ENCODE results near the gene PI4K2B.

The PI4K2B gene

GRCh38 chr4:25308306-25308705 lies 74.5 kb downstream of the PI4K2B start:
- no peak overlapping the region for H3K4me2 ChIP-seq (ENCODE audit: low read depth, low read length, poor library complexity, severe bottlenecking)
- no peaks in the 10 kb centered on the region for H3K9me2 ChIP-seq (replicated peaks; ENCODE audit: low read depth, low read length)
- H3K9me3 ChIP-seq (ENCODE audit: insufficient read depth, low read depth, low read length) = no peaks in the 10 kb centered on the region
- no peak overlapping the region for H3K9ac ChIP-seq (ENCODE audit: low read depth, low read length, poor library complexity, severe bottlenecking)
- H3F3A ChIP-seq (ENCODE audit: low read depth) = peaks cover 9% of the 10 kb centered on the region
- H2AFZ ChIP-seq (ENCODE audit: low read length) = no peak overlapping the region
- no peaks in the 10 kb centered on the region for H4K20me1 ChIP-seq (ENCODE audit: insufficient read depth, low read length, poor library complexity, severe bottlenecking)
- TF ChIP-seq EZH2phosphoT487 (IDR thresholded peaks at IDR 0.05; ENCODE audit: borderline replicate concordance) (no peak), CTCF (conservative IDR thresholded peaks at IDR 0.05; ENCODE audit: low read length) (no peak)
- H3K79me2 ChIP-seq (ENCODE audit: insufficient read depth, low read length) = peaks cover 5% of the 10 kb centered on the region
- no peaks in the 10 kb centered on the region for H3K27me3 ChIP-seq (ENCODE audit: insufficient read depth, low read length, poor library complexity, severe bottlenecking)
- H3K4me1 ChIP-seq (ENCODE audit: insufficient read depth, low read length, poor library complexity, severe bottlenecking) = peaks cover 19% of the 10 kb centered on the region
- H3K36me3 ChIP-seq (ENCODE audit: insufficient read depth, low read length) = no peaks in the 10 kb centered on the region
- no peak overlapping the region for H3K4me3 ChIP-seq (ENCODE audit: low read length, poor library complexity, severe bottlenecking)

- TF ChIP-seq EZH2phosphoT487 (IDR thresholded peaks at IDR 0.05; ENCODE audit: borderline replicate concordance) (no peak), CTCF (conservative IDR thresholded peaks at IDR 0.05; ENCODE audit: low read length) (no peak)
- no peaks in the 10 kb centered on the region for H3K27me3 ChIP-seq (ENCODE audit: insufficient read depth, low read length, poor library complexity, severe bottlenecking)
- H3K9me3 ChIP-seq (ENCODE audit: insufficient read depth, low read depth, low read length) = no peaks in the 10 kb centered on the region
- no peaks in the 10 kb centered on the region for H3K36me3 ChIP-seq (ENCODE audit: insufficient read depth, low read length)
- H3K4me1 ChIP-seq (ENCODE audit: insufficient read depth, low read length, poor library complexity, severe bottlenecking) = peaks cover 24% of the 10 kb centered on the region
- peaks cover 10% of the 10 kb centered on the region for H3K79me2 ChIP-seq (ENCODE audit: insufficient read depth, low read length)
- H3F3A ChIP-seq (ENCODE audit: low read depth) = peaks cover 9% of the 10 kb centered on the region
- no peak overlapping the region for H3K9ac ChIP-seq (ENCODE audit: low read depth, low read length, poor library complexity, severe bottlenecking)
- no peaks in the 10 kb centered on the region for H4K20me1 ChIP-seq (ENCODE audit: insufficient read depth, low read length, poor library complexity, severe bottlenecking)
- no peak overlapping the region for H2AFZ ChIP-seq (ENCODE audit: low read length)
- H3K9me2 ChIP-seq (replicated peaks; ENCODE audit: low read depth, low read length) = no peaks in the 10 kb centered on the region
- no peak overlapping the region for H3K4me3 ChIP-seq (ENCODE audit: low read length, poor library complexity, severe bottlenecking)
- no peak overlapping the region for H3K4me2 ChIP-seq (ENCODE audit: low read depth, low read length, poor library complexity, severe bottlenecking)
Observed at GRCh38 chr4:25308761-25309160, 74.9 kb downstream of the PI4K2B start.

GRCh38 chr4:25310066-25310802 lies 76.4 kb downstream of the PI4K2B start:
- Histone ChIP-seq H3K9me2 (replicated peaks; ENCODE audit: low read depth, low read length) (no peaks in the 10 kb centered on the region), H3K36me3 (ENCODE audit: insufficient read depth, low read length) (no peaks in the 10 kb centered on the region), H2AFZ (ENCODE audit: low read length) (peak overlapping the region; percentile 86), H3K9me3 (ENCODE audit: insufficient read depth, low read depth, low read length) (no peaks in the 10 kb centered on the region), H3K4me1 (ENCODE audit: insufficient read depth, low read length, poor library complexity, severe bottlenecking) (peaks cover 24% of the 10 kb centered on the region), H3K4me3 (ENCODE audit: low read length, poor library complexity, severe bottlenecking) (peak overlapping the region; percentile 48), H3K27me3 (ENCODE audit: insufficient read depth, low read length, poor library complexity, severe bottlenecking) (no peaks in the 10 kb centered on the region), H4K20me1 (ENCODE audit: insufficient read depth, low read length, poor library complexity, severe bottlenecking) (no peaks in the 10 kb centered on the region), H3K9ac (ENCODE audit: low read depth, low read length, poor library complexity, severe bottlenecking) (peak overlapping the region; percentile 44), H3F3A (ENCODE audit: low read depth) (peaks cover 9% of the 10 kb centered on the region), H3K79me2 (ENCODE audit: insufficient read depth, low read length) (peaks cover 21% of the 10 kb centered on the region), H3K4me2 (ENCODE audit: low read depth, low read length, poor library complexity, severe bottlenecking) (peak overlapping the region; percentile 53)
- TF ChIP-seq CTCF (conservative IDR thresholded peaks at IDR 0.05; ENCODE audit: low read length) (no peak), EZH2phosphoT487 (IDR thresholded peaks at IDR 0.05; ENCODE audit: borderline replicate concordance) (no peak)

Data from Loucy (cell line).